HuH-7 (cell line): ENCODE data around the gene FAM114A2.
A peak's percentile ranks its signal among the peaks of the same experiment; 100 is the strongest.
"Not testable (repeated sequence)": the region's sequence is repeated elsewhere in the genome, so short reads cannot be mapped to it uniquely, and the experiment has no call there.

Source experiments
- DNase-seq: peaks from one replicate; pipeline ENCODE4 v3.0.0; 2011; ENCODE audit warnings: low spot score

Gene FAM114A2

DNA sequence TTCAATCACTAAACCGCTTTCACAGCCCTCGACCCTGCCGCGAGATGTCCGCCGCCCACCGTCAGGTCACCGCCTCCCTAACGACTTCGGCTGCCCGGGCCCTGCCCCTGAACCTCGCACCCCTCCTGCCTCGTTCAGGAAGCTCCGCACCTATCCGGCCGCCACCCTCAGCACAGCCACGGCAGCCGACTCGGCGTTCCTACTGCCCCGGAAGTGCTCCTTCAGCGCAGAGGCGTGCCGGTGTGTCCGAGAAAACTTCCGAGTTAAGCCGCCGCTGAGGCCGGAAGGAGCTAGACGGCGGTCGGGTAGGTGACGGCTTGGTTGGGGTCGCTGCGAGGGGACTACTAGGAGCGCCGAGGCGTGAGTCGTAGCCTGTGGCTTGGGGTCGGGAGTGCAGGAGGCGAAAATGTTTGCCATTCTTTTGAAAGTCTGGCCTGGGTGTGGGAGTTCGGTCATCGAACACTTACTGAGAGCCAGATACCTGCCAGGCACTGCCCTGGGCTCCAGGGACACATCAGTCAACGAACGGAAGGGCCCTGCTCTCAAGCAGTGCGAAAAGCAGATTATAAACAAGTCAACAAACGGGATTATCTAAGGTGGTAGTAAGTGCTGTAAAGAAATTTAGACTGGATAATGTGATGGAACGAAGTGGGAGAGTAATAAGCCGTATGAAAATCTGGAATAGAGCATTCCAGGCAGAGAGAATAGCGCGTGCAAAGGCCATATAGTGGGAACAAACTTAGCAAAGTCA is at the start of gene FAM114A2, which contains the start of gene MFAP3:
Gene FAM114A2, minus strand, starts transcription at position 204 of the 751 bp plus-strand sequence. CDS start 3,957 bp downstream, outside the sequence.
Gene MFAP3, plus strand, starts transcription at position 261 of the 751 bp plus-strand sequence. CDS start 10,756 bp downstream, outside the sequence.
- DNase-seq: peak; percentile 88

DNA sequence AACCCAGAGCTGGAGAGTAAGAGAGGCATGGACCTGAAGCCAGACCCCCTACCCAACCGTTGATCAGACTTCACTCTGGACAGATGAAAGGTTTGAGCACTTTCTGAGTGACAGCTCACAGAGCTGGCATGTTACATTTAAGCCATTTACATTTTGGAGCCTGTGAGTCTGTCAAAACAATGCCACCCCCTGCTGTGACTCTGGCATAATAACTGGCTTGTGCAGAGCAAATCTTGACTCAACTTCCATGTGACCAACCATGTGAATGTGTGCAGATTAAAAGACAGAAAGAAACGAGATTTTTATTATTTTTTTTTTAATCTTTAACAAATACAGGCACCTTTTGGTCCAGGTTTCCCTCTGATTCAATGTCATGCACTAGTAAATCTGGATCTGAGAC is 48.5 kb upstream of the FAM114A2 start:
- no peak for DNase-seq

GRCh38 chr5:154086641-154087040 is 47.9 kb upstream of the FAM114A2 start:
- DNase-seq: no peak

GRCh38 chr5:154086146-154086545 is 47.4 kb upstream of the FAM114A2 start:
- no peak for DNase-seq

DNA sequence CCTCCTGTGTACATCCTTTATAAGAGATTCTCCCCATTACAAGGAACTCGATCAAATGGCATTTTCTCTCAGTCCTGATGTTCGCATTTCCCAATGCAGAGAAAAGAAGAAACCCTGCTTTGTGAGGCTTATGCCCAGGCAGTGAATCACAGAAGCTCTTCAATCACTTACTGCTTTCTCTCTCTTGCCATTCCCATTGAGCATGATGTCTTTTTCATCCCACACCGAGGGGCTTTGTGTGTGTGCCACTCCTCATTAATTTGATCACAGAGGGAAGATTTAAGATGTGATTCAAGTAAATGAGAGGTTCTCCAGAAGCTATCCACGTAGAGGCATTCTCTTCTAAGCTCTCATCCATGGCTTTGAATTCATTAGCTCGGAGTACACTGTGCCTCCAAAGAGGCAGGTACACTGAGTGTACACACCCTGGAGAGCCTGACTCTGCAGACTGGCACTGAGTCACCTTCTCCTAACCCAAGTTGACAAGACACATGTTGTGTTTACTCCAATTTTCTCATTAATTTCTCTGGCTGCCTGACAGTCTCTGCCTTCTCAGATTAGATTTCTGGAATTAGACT is 45.4 kb upstream of the FAM114A2 start:
- no peak for DNase-seq

DNA sequence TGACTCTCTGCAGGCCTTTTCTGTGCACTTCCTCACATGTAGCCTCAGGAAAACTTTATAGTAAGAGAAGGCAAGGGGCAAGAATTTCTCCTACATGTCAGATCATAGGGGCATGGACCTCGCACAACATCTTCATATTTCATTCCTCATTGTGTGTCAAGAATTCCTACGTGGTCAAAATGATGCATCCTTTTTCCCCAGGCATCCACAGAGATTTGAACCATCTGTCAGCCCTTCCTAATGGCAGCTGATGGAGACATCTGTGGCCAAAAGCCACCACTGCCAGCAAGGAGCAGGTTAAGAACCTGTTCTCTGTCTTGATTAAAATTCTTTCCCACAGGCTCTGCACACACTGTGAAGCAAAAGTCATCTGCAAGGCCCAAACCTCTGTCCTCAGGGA is 42.5 kb upstream of the FAM114A2 start:
- no peak for DNase-seq

DNA sequence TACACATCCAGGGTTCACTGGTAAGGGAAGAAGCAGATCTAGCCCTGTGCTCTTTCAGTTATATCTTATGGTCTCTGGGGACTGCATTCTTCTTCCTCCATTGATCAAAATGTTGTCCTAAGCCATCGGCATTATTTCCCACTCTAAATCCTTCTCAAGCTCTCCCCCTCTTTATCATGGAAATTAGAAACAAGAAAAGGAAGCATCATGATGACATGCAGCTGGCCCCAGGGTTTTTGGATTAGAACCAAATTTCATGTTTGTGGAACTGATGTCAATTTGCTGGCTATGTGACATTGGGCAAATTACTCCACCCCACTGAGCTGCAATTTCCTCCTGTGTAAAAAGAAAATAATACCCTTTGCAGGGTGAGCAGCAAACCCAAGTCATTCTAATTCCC is 39.6 kb upstream of the FAM114A2 start:
- DNase-seq: no peak

DNA sequence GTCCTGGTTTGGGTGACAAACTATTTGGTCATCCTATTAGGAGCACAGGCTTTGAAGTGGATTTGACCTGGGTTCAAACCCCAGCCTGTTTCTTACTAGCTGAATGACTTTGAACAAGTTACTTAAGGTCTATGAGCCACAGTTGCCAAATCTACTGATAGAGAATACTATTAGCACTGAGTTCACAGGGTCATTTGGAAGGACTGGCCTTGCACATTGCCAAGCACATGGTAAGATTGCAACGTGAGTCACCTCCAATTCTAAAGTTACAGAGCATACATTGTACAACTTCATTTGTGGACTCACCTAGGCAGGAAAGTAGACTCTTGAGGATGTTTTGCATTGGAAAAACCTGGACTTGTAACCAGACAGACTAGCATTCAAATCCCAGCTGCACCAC is 39.0 kb upstream of the FAM114A2 start:
- DNase-seq: no peak

DNA sequence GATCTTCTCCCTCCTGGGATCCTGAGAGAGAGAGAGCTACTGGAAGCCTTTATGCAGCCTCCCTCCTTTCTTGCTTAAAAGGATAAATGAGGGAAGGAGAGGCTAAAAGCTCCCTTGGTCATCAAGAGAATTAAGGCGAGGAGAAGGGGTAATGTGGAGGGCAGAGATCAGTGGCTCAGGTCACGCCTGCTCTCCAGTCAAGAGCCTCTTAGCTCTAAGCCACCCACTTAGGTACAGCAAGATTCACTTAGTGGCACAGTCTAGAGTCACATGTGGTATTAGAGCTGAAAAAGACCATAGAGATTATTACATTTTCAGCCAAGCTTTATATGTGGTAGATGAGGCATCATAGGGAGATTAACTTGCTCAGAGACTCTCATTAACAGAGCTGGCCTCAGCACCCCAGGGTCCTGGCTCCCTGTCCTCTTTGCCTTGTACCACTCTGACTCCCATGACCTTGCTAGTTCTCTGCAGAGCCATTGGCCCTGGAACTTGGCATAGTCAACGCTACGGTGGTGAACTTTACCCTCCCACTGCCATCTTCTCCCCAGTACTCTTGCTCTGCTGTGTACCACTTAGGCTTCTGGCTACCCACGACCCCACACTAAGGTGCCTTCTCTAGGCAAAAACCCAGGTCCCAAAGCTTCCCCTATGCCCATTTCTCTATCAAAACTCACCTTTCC is 37.7 kb upstream of the FAM114A2 start:
- DNase-seq: no peak

- peak; percentile 79 for DNase-seq
Measured at GRCh38 chr5:154072414-154073171, 33.9 kb upstream of the FAM114A2 start.

GRCh38 chr5:154071799-154072413 is 33.2 kb upstream of the FAM114A2 start:
- no peak for DNase-seq

DNA sequence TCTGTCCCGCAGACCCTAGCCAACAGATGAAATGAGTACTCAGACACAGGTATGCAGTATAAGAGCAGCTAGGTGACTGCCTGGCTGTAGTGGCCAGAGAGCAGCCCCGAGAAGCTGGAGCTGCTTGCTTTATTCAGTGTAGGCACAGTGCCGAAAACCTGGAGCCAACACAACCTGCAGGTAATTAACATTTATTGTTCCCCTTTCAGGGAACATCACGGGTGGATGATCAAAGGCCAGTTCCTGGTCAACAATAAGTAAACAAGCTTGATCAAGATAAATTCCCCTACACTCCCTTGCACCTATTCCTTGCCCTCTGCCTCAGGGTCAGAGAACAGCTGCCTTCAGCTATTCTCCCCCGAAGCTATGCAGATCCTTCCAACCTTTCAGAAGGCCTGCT is 31.1 kb upstream of the FAM114A2 start:
- not testable (repeated sequence) for DNase-seq

GRCh38 chr5:154065971-154066370 is 27.3 kb upstream of the FAM114A2 start:
- no peak for DNase-seq

GRCh38 chr5:154063372-154063771 is 24.7 kb upstream of the FAM114A2 start:
- DNase-seq: no peak

- no peak for DNase-seq
Measured at GRCh38 chr5:154060606-154061005, 21.9 kb upstream of the FAM114A2 start.

DNA sequence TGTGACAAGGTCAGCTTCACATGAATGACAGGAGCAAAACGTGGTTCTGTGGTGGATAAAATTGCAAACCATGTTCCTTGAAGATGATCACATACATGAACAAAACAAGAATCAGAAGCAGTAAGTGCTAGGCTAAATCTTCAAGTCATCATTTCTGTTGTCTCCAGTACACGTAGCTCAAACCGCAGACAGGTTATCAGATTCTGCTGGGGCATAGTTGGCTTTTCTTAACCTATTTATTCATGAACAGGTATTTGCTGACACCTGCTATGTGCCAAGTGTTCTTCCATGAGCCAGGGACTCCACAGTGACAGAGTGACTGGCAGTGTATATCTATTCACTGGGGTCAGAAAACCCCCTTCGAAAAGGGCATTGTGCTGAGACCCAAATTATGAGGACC is 20.9 kb upstream of the FAM114A2 start:
- no peak for DNase-seq

DNA sequence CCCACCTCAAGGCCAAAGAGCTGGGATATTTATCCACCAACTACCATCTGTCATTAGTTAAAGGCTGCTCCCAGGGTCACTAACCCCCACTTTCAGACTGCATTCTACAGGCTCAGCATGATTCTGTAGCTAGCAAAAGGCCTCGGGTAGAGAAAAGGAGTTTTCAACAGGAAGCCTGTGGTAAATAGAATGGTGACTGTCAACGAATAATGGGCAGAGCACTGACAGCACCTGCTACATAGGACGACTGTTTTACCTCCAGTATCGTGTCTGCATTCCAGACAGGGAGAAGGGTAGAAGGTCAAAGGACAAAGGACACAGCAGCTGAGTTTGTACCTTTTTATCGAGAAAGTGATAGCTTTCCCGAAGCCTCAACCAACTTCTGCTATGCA is 20.3 kb upstream of the FAM114A2 start:
- DNase-seq: no peak

DNA sequence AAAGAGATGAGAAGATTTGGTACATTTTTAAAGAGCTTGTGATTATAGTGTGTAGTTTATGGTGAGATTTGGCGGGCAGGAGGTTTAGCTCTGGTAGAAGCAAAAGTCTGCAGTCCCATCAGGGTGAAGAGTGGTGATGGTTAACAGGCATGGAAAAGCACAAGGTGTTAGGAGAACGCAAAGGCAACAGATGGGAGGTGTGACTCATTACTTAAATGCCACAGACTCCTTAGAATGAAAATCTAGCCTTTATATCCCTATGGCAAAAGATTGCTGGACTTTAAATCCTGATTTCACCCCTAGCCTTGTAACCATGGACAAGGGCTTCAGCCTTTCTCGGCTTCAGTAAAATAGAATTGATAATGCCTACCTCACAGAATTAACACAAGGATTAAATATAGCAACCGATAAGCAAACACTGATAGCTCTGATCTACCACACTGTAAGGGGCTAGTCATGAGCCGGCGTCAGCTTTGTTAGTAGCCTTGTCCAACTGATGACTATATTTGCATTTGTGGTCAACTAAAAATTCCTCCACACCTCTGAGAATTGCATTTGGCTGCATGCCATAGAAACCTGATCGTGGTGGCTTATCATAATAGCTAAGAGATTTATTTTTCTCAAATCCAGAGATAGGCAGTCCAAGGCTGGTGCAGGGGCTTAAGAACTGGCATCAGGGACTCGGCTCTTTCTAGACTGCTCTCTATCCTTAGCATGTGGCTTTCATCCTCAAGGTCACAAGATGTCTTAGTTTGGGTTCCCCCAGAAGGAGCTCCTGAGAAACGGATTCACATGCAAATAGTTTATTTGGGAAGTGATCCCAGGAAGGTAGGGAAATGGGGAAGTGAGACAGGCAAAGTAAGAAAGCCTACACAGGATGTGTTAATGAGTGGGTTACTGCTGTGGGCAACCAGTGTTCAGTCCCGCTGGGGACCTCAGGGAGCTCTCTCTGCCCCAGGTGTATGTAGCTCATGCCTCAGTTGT is 19.6 kb upstream of the FAM114A2 start:
- no peak for DNase-seq

- DNase-seq: no peak
Measured at GRCh38 chr5:154055201-154055600, 16.5 kb upstream of the FAM114A2 start.

DNA sequence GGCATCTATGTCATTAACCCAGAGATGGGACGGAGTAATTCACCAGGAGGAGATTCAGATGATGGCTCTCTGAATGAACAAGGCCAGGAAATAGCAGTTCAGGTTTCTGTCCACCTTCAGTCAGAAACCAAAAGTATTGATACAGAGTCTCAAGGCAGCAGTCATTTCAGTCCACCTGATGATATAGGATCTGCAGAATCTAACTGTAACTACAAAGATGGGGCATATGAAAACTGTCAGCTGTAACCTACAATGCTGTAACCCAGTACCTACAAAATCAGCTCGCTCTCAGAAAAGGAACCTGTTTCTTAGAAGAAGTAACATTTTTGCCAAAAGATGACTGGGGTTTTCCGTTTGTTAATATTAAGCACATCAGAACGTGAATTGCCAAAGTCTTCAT is 14.8 kb upstream of the FAM114A2 start:
- no peak for DNase-seq

DNA sequence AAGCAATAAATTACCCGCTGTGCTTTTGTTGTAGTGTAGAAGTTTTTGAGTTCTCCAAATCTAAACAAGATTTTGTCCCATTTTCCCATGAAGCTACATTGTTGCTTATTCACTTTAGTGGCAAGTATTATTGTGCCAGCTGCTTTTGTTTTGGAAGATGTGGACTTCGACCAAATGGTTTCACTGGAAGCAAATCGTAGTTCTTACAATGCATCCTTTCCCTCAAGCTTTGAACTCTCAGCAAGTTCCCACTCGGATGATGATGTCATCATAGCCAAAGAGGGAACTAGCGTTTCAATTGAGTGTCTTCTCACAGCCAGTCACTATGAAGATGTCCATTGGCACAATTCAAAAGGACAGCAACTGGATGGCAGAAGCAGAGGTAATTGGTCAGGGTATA is 10.9 kb upstream of the FAM114A2 start:
- DNase-seq: no peak
